ENCODE measurements around the gene HS3ST6. TPM values are rescaled to one million over a fixed set of nuclear protein-coding genes. Genes with fewer than 3 reads are reported as not detected.
"Not testable (repeated sequence)": the region's sequence is repeated elsewhere in the genome, so short reads cannot be mapped to it uniquely, and the experiment has no call there.

The HS3ST6 gene
- total RNA-seq, 4 donors from 2014 or later, result 0.54 TPM; not detected in 3

DNA sequence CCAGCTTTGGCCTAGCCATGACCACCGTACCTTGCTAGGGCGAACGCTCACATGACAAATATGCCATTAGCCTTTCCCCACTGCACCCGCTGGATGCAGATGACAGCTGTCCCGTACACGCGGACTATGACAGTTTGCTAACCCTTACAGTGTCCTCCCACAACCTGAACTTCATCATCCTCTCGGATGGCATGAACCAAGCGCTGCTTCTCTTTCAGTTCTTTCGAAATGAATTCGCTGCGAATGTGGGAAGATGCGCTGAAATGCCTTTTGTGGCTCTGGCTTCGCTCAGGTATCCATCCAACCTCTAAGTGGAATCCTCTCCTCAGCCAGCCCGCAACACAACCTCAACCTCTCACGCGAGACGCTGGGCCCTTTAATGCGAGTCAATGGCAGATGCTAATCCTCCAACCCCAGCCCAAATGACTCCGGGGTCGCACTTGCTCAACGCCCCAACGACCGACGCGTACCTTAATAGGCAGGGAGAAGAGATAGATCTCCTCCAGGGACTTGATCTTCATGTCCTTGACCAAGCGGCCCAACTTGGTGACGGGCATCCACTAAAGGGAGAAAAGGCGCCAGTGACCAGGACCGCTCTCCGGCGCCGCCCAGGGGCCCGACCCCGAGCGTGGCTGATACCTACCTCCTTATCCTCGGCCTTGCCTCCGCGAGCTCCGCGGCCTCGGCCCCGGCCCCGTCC, 45.7 kb upstream of the HS3ST6 start:
- Histone ChIP-seq H3K27ac (peak overlapping the region; percentile 91 to 94 (median 93)), H3K4me3 (replicated peaks in 1 of 3) (peak overlapping the region; percentile 69 to 80 (median 78)), H3K4me1 (peaks cover 19 to 29% of the 10 kb centered on the region in 2 donors), H3K27me3 (no peaks in the 10 kb centered on the region), H3K9me3 (no peaks in the 10 kb centered on the region), H3K36me3 (peaks cover 6 to 15% of the 10 kb centered on the region in 2 donors)
- peak in 1 of 2 donors; percentile 31 for DNase-seq
- intact Hi-C loops (cut with DNase I), result no loop called here
- TF ChIP-seq POLR2A (IDR thresholded peaks at IDR 0.05) (no peak), CTCF (IDR thresholded peaks at IDR 0.05) (peak in 1 of 6 experiments; percentile 10)
- 26 to 37% methylated on average over 21 to 25 of the region's 44 CpGs for WGBS, 2 donors

DNA sequence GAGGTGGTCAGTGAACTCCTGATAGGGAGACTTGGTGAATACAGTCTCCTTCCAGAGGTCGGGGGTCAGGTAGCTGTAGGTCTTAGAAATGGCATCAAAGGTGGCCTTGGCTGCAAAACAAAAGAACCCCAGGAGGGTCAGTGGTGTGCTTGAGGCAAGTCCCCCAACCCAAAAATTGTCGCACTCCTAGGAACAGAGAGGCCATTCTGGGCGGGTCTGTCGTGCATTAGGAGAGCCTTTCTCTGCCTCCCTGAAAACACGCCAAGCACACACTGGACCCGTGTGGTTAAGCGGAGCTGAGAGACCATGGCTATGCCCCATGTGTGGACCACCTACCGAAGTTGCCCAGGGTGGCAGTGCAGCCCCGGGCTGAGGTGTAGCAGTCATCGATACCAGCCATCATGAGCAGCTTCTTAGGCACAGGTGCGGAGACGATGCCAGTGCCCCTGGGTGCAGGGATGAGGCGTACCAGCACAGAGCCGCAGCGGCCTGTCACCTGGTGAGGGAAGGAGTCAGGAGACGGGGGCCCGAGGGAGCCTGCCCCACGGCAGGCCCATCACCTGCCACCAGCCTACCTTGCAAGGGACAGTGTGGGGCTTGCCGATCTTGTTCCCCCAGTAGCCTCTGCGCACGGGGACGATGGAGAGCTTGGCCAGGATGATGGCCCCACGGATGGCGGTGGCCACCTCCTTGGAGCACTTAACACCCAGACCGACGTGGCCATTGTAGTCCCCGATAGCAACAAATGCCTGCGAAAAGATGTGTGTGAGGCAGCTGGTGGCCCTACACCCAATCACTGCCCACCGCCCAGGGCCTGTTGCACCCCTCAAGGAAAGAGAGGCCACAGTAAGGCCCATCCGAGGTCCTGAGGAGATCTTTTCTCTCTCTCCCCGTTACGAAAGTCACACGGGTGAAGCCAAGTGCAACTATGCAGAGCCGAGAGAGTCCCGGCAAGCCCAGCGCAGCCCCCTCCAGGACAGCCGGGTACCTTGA, 44.2 kb upstream of the HS3ST6 start:
- H3K9me3 ChIP-seq; H3K27ac ChIP-seq; intact Hi-C loops (cut with DNase I); H3K4me3 ChIP-seq (replicated peaks in 1 of 3); H3K27me3 ChIP-seq; DNase-seq: not testable (repeated sequence)
- H3K4me1 ChIP-seq, result peaks cover 19 to 33% of the 10 kb centered on the region in 2 donors
- peaks cover 6 to 15% of the 10 kb centered on the region in 2 donors for H3K36me3 ChIP-seq
- WGBS, 2 donors, result 83 to 94% methylated on average over 31 to 36 of the region's 37 CpGs

- Histone ChIP-seq H3K27me3 (no peaks in the 10 kb centered on the region), H3K36me3 (peaks cover 6 to 15% of the 10 kb centered on the region in 2 donors), H3K4me3 (replicated peaks in 1 of 3) (no peak overlapping the region), H3K4me1 (peaks cover 19 to 33% of the 10 kb centered on the region in 2 donors), H3K9me3 (no peaks in the 10 kb centered on the region), H3K27ac (no peak overlapping the region)
- intact Hi-C loops (cut with DNase I), result no loop called here
- WGBS, 2 donors, result 71 to 80% methylated on average over 6 of the region's 6 CpGs
- DNase-seq, result no peak
- TF ChIP-seq POLR2A (IDR thresholded peaks at IDR 0.05) (no peak), CTCF (IDR thresholded peaks at IDR 0.05) (no peak)
Observed at GRCh38 chr16:1961651-1962067, 43.4 kb upstream of the HS3ST6 start.

DNA sequence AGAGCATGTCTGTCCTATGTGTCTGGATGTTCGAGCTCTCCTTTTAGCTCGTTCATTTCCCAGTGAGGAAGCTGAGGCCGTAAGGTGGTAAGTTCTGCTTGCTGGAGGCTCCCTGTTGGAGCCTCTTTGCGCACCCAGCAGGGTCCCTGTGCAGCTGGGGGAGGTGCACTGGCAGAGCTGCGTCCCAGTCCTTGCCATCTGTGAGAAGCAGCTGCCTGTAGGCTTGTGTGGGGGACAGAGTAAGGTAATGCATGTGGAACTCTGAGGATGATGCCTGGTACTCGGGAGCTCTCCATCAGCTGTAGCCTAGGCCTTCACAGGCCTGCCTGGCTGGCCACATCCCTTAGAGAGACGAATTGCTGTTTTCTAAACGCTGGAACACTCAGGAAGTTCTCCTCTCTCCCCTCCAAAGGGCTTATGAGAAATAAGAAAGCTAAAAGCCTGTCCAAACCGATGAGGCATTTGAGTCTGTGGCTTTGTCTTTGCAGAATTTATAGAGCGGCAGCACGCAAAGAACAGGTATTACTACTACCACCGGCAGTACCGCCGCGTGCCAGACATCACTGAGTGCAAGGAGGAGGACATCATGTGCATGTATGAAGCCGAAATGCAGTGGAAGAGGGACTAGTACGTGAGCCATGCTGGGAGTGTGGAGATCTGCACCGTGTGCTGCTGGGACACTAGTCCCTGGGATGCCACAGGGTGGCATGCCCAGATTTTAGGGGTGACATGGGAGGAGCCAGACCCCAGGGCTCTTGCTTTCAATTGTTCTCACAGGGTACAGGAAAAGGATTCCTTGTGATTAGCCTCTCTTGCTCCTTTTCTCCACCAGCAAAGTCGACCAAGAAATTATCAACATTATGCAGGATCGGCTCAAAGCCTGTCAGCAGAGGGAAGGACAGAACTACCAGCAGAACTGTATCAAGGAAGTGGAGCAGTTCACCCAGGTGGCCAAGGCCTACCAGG, 42.7 kb upstream of the HS3ST6 start:
- Histone ChIP-seq H3K27me3 (no peaks in the 10 kb centered on the region), H3K27ac (no peak overlapping the region), H3K36me3 (peaks cover 6 to 15% of the 10 kb centered on the region in 2 donors), H3K4me1 (peaks cover 18 to 30% of the 10 kb centered on the region in 2 donors), H3K9me3 (no peaks in the 10 kb centered on the region), H3K4me3 (replicated peaks in 1 of 3) (no peak overlapping the region)
- intact Hi-C loops (cut with DNase I), result no loop called here
- TF ChIP-seq CTCF (IDR thresholded peaks at IDR 0.05) (no peak), POLR2A (IDR thresholded peaks at IDR 0.05) (no peak)
- no peak for DNase-seq
- 68 to 69% methylated on average over 20 of the region's 20 CpGs for WGBS, 2 donors

All from thyroid gland (tissue), 4 donors.